ENCODE measurements around the gene PTPRG.

The PTPRG gene

DNA sequence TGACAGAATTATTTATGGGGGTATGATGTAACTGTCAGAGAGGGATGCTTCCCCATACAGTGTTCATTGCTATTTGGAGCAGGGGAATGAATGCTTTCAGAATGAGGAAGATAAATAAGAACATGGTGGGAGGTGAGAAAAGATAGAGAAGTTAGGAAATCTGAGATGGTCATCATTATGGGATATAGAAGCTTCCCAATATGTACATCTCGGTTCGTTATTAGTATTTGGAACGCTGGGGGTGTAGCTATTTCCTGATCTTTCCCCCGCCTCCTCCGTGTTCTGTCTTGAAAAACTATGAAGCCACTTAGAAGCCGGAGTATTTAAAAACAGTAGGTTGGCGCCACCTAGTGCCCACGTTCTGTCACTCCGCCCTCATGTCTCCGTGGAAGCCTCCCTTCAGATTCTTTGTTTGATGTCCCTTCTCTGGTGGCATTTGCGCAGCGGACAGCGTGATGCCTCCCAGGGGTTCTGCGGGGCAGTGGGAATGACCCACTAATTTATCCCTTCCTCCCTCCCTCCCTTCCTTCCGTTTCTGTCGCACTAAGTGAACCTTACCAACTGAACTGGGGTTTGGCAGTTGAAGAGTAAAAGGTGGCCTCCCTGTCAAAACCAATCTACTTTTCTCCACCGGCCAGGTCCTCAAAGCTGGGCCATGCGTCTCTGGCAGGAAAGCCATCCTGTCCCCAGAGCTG lies 627.5 kb downstream of the PTPRG start:
- no peak overlapping the region for H3K4me3 ChIP-seq (ENCODE audit: low read depth, low read length)
- in situ Hi-C loops (cut with HindIII; ENCODE audit: low sequenced_read_pairs) = loop anchor here (10.0 kb wide), 1 partner anchor 624 kb away; the partner anchor contains the start of gene PTPRG
- peak; percentile 66 for DNase-seq (ENCODE audit: low read depth)
- TF ChIP-seq, protein P1, sequence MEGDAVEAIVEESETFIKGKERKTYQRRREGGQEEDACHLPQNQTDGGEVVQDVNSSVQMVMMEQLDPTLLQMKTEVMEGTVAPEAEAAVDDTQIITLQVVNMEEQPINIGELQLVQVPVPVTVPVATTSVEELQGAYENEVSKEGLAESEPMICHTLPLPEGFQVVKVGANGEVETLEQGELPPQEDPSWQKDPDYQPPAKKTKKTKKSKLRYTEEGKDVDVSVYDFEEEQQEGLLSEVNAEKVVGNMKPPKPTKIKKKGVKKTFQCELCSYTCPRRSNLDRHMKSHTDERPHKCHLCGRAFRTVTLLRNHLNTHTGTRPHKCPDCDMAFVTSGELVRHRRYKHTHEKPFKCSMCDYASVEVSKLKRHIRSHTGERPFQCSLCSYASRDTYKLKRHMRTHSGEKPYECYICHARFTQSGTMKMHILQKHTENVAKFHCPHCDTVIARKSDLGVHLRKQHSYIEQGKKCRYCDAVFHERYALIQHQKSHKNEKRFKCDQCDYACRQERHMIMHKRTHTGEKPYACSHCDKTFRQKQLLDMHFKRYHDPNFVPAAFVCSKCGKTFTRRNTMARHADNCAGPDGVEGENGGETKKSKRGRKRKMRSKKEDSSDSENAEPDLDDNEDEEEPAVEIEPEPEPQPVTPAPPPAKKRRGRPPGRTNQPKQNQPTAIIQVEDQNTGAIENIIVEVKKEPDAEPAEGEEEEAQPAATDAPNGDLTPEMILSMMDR (IDR thresholded peaks at IDR 0.05; ENCODE audit: low read depth, low read length, missing control alignments) = peak; percentile 71

DNA sequence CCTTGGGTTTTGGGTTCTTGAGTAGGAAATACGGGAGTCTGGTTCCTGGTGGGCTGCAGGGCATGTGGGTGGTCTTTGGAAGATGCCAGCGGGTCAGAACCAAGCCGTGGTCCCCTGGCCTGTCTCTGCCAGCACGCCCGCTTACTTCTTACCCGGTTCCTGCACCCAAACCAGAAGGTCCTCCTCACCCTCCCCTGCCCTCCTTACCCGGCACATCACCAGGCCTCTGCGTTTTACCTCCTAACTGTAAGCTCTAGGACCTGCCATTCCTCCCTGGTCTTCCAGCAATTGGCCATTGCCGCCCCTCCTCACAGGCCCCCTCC lies 628.0 kb downstream of the PTPRG start:
- H3K4me3 ChIP-seq (ENCODE audit: low read depth, low read length) = no peak overlapping the region
- no peak for DNase-seq (ENCODE audit: low read depth)
- TF ChIP-seq, protein P1 (IDR thresholded peaks at IDR 0.05; ENCODE audit: low read depth, low read length, missing control alignments) = no peak
- in situ Hi-C loops (cut with HindIII; ENCODE audit: low sequenced_read_pairs) = loop anchor here (10.0 kb wide), 1 partner anchor 625 kb away; the partner anchor contains the start of gene PTPRG

DNA sequence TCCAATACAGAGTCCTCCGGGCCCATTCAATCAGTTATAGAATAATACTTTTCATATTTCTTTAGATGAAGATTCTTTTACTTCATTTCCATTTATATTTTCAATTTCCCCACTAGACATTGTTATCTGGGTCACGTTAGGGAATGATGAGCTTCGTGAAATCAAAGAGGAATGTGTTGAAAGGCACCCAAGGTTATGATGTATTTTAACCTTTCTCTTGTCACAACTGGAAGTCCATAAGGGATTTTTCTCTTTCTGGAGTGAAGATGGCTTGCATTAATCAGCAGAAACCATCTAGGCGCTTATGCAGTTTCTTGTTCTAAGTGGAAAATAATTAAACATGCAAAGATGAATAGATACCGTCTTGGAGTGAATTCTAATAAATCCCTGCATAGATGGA lies 631.5 kb downstream of the PTPRG start:
- no peak for DNase-seq (ENCODE audit: low read depth)
- in situ Hi-C loops (cut with HindIII; ENCODE audit: low sequenced_read_pairs) = no loop called here
- TF ChIP-seq, protein P1 (IDR thresholded peaks at IDR 0.05; ENCODE audit: low read depth, low read length, missing control alignments) = no peak
- no peak overlapping the region for H3K4me3 ChIP-seq (ENCODE audit: low read depth, low read length)

DNA sequence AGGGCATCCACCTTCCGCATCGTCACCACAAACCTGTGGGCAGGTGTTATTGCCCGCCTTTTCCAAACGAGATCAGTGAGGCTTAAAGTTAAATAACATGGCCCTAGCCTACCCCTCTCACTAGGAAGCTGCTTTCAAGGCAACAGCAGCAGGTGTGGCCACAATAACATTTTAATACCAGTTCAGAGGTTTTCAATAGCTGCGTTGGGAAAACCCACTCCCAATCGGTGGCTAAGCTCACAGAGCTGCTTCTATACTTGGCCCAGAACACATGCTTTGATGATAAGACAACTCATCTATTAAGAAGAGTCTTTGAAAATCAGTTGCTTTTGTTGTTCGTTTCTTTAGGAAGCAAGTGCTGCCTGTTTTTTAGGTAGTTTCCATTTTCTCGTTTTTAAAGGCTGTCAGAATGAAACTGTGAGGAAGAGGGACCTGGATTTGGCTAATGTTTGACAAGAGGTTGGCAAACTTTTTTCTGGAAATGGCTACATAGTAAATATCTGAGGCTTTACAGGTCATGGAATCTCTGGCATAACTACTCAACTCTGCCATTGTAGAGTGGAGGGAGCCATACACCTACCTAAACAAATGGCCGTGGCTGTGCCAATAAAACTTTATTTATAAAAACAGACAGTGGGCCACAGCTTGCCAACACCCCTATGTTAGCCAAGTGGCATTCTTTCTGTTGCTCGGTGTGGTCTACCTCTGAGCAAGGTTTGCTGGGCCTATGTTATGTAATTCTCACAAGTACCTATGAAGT lies 632.4 kb downstream of the PTPRG start:
- no peak overlapping the region for H3K4me3 ChIP-seq (ENCODE audit: low read depth, low read length)
- TF ChIP-seq, protein P1 (IDR thresholded peaks at IDR 0.05; ENCODE audit: low read depth, low read length, missing control alignments) = no peak
- no peak for DNase-seq (ENCODE audit: low read depth)
- in situ Hi-C loops (cut with HindIII; ENCODE audit: low sequenced_read_pairs) = no loop called here

DNA sequence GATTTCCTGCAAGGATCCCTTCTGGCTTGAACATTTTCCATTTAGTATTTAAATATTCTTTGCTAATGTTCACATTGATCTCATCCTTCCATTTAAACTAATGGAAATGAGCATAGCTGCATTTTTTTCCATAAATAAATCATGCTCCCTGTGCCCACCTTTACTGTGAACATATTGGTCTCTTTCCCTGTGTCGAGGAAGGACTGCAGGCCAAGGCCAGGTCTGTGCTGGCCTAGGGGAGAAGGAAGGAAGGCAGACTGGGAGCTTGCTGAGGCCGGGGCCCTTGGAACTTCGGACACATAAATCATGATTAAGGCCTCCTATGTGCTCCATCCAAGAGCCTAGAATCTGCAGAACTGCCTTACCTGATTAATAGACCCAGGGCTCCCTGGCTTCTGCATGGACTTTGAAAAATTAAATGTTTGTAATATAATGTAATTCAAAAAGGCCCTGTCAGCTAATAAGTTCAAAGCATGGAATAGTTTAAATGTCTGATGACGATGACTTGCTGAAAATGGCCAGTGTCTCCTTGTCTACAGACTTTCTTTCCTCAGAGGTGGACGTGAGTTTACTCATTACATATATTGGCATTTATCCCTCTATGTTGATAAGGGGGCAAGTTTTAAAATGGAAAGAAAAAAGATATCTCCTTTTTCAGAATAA lies 636.1 kb downstream of the PTPRG start:
- no peak for DNase-seq (ENCODE audit: low read depth)
- H3K4me3 ChIP-seq (ENCODE audit: low read depth, low read length) = no peak overlapping the region
- in situ Hi-C loops (cut with HindIII; ENCODE audit: low sequenced_read_pairs) = no loop called here
- TF ChIP-seq, protein P1 (IDR thresholded peaks at IDR 0.05; ENCODE audit: low read depth, low read length, missing control alignments) = no peak

DNA sequence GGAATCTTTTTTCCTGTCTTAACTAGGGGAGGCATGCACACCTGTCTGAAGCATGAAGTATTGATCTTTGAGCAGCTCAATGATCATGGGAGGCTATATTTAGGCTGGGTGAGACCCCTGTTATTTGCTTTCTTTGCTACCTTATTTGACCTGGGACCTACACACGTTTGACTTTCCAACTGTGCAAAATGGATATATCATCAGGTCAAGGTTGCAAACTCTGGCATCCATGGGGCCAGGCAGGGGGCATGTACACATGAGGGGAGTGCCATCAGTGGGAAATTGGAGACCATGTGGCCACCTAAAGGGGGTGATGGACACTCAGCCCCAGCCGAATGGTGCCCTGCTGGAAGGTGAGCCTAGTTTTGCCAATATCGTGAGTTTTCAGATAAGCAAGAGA lies 637.8 kb downstream of the PTPRG start:
- no peak for DNase-seq (ENCODE audit: low read depth)
- no peak overlapping the region for H3K4me3 ChIP-seq (ENCODE audit: low read depth, low read length)
- in situ Hi-C loops (cut with HindIII; ENCODE audit: low sequenced_read_pairs) = no loop called here
- TF ChIP-seq, protein P1 (IDR thresholded peaks at IDR 0.05; ENCODE audit: low read depth, low read length, missing control alignments) = no peak

All from astrocyte of the cerebellum (primary cell).